GM12864 (cell line): ENCODE measurements around the gene PRSS12.
"Not testable (repeated sequence)": the region's sequence is repeated elsewhere in the genome, so short reads cannot be mapped to it uniquely, and the experiment has no call there.

Source experiments
- DNase-seq: peaks from one replicate; pipeline ENCODE4 v3.0.0-alpha.2; 2011; ENCODE audit warnings: low read depth
- H3K4me3 ChIP-seq: 2 replicates; pipeline ENCODE4 v1.5.1; 2011; ENCODE audit warnings: mild to moderate bottlenecking, low read depth, low read length, control low read depth
- CTCF ChIP-seq: IDR thresholded peaks from 2 replicates; pipeline ENCODE4 v1.5.1; 2011; ENCODE audit warnings: low read depth, mild to moderate bottlenecking, moderate library complexity, low read length, control low read depth, inconsistent platforms; ENCODE audit errors: missing control alignments

The PRSS12 gene

GRCh38 chr4:118308306-118309030 lies 44.3 kb downstream of the PRSS12 start:
- no peak for TF ChIP-seq CTCF
- DNase-seq = no peak
- H3K4me3 ChIP-seq = no peak overlapping the region

DNA sequence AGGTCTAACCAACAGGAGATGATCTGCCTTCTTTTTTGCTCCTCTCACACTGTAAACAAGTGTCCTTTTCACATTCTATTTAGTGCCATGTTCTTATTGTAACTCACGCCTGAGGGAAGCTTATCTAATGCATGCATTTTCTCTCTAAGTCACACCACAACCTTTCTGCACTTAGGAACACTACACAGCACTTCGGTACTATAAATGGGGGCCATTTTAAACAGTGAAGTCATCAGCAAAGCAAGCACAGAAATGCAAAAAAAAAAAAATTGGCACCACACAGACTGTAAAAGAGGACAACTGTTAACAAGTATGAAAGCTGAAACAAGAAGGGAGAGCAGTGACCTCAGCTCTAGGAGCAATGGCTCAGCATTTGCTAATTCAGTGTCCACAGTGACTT lies 45.2 kb downstream of the PRSS12 start:
- no peak for TF ChIP-seq CTCF
- DNase-seq = no peak
- H3K4me3 ChIP-seq = no peak overlapping the region

- not testable (repeated sequence) for DNase-seq
Observed at GRCh38 chr4:118299619-118300018, 53.2 kb downstream of the PRSS12 start.

GRCh38 chr4:118296729-118297128 lies 56.1 kb downstream of the PRSS12 start:
- H3K4me3 ChIP-seq = no peak overlapping the region
- no peak for DNase-seq

More at GRCh38 chr4:118299619-118300018, 53.2 kb downstream of the PRSS12 start:
- H3K4me3 ChIP-seq = not testable (repeated sequence)

GRCh38 chr4:118290951-118291350 lies 61.9 kb downstream of the PRSS12 start:
- no peak overlapping the region for H3K4me3 ChIP-seq
- DNase-seq = no peak
- no peak for TF ChIP-seq CTCF

More at GRCh38 chr4:118296729-118297128, 56.1 kb downstream of the PRSS12 start:
- TF ChIP-seq CTCF = no peak

GRCh38 chr4:118289794-118290193 lies 63.0 kb downstream of the PRSS12 start:
- TF ChIP-seq CTCF = no peak
- no peak for DNase-seq

GRCh38 chr4:118287711-118288451 lies 64.9 kb downstream of the PRSS12 start:
- TF ChIP-seq CTCF = no peak
- no peak overlapping the region for H3K4me3 ChIP-seq
- DNase-seq = no peak

More at GRCh38 chr4:118289794-118290193, 63.0 kb downstream of the PRSS12 start:
- no peak overlapping the region for H3K4me3 ChIP-seq
